ENCODE results near the gene ADGRL3.
"Not testable (repeated sequence)": the region's sequence is repeated elsewhere in the genome, so short reads cannot be mapped to it uniquely, and the experiment has no call there.

The ADGRL3 gene

GRCh38 chr4:61372817-61373216, 172.7 kb downstream of the ADGRL3 start:
- not testable (repeated sequence) for DNase-seq

GRCh38 chr4:61373901-61374440, 173.8 kb downstream of the ADGRL3 start:
- DNase-seq = no peak

GRCh38 chr4:61374447-61374891, 174.3 kb downstream of the ADGRL3 start:
- no peak for DNase-seq

- no peak for DNase-seq
Measured at GRCh38 chr4:61375301-61375700, 175.2 kb downstream of the ADGRL3 start.

GRCh38 chr4:61376301-61376700, 176.2 kb downstream of the ADGRL3 start:
- no peak for DNase-seq

- no peak for DNase-seq
Measured at GRCh38 chr4:61379406-61379805, 179.3 kb downstream of the ADGRL3 start.

- DNase-seq = no peak
Measured at GRCh38 chr4:61380865-61381264, 180.7 kb downstream of the ADGRL3 start.

GRCh38 chr4:61385256-61385655, 185.1 kb downstream of the ADGRL3 start:
- DNase-seq = no peak

GRCh38 chr4:61387372-61387771, 187.2 kb downstream of the ADGRL3 start:
- DNase-seq = not testable (repeated sequence)

GRCh38 chr4:61389640-61390039, 189.5 kb downstream of the ADGRL3 start:
- no peak for DNase-seq

GRCh38 chr4:61395754-61396153, 195.6 kb downstream of the ADGRL3 start:
- no peak for DNase-seq

- DNase-seq = no peak
Measured at GRCh38 chr4:61397174-61397573, 197.0 kb downstream of the ADGRL3 start.

- DNase-seq = no peak
Measured at GRCh38 chr4:61400439-61401038, 200.4 kb downstream of the ADGRL3 start.

GRCh38 chr4:61401771-61402170, 201.6 kb downstream of the ADGRL3 start:
- no peak for DNase-seq

GRCh38 chr4:61405307-61405706, 205.2 kb downstream of the ADGRL3 start:
- no peak for DNase-seq

- DNase-seq = no peak
Measured at GRCh38 chr4:61406677-61407076, 206.6 kb downstream of the ADGRL3 start.

- no peak for DNase-seq
Measured at GRCh38 chr4:61407642-61408618, 207.8 kb downstream of the ADGRL3 start.

- no peak for DNase-seq
Measured at GRCh38 chr4:61408861-61409260, 208.7 kb downstream of the ADGRL3 start.

- DNase-seq = no peak
Measured at GRCh38 chr4:61411241-61411640, 211.1 kb downstream of the ADGRL3 start.

GRCh38 chr4:61425315-61425714, 225.2 kb downstream of the ADGRL3 start:
- no peak for DNase-seq

- DNase-seq = no peak
Measured at GRCh38 chr4:61426229-61426628, 226.1 kb downstream of the ADGRL3 start.

- no peak for DNase-seq
Measured at GRCh38 chr4:61427099-61427817, 227.1 kb downstream of the ADGRL3 start.
